ENCODE measurements around the gene PLAC1. TPM values are rescaled to one million over a fixed set of nuclear protein-coding genes. Genes with fewer than 3 reads are reported as not detected.

The PLAC1 gene
- total and polyA plus RNA-seq, 2 of the 4 experiments (the other 2 are of a cell fraction): 0.36 to 0.74 TPM

DNA sequence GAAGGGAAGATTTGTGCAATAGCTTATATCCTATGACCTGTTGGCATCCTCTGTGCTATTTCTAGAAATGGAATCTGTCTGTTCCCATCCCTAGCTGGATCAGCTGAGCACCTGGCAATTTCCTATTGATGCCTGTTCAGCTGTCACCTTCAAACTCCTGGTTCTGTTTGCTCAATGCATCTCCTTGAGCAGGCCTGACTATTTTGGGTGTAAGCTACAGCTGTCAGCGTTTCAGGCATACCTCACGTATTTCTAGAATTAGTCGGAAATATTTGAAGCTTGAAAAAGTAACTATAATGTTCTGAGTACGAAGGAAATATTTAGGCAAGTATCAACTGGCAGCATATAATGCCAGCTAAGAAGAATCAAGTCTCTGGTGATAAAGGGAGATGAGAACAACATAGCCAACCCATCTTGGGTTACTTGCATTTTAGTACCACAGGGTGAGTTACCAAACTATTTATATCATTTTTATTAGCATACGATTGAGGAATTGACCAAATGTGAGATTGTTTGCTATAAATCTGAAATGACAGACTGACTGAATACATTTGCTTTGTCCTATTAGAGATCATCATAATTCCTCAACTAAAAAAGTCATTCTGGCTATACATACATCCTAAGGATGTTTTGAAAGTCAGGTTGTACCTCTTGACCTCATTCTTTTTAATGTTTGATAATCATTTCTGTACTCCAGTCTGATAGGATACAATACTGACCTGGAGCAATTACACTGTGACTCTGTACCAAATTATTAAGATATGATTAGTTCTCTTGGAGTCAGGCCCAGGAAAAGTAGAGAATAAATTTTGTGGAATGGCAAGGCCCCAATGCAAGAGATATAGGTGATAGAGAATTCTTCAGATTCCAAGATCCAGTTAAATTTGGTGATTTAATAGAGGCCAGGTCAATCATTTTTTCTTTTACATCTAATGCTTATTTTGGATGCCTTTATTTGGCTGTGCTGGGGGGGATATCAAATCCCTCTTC lies 36.4 kb upstream of the PLAC1 start (continued):
- TF ChIP-seq RCOR1 (IDR thresholded peaks at IDR 0.05; ENCODE audit: insufficient replicate concordance, low read length): no peak

DNA sequence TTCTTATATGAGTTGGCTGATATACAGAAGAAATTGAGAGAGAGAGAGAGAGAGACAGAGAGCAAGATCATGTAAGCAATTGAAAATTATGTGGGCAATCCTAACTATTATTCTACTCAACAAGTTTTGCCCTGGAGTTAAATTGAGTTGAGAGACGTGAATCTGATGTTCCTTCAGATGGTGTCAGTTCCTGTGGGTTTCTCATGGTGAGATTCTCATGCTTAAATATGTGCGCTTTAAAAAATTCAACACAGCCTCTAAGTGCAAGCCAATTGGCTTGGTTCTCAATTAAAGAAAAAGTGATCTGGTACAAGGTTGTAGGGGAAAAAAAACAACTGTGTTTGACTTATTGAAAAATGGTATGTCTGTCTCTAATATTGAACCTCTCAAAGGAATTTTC lies 35.4 kb upstream of the PLAC1 start:
- H2BK20ac ChIP-seq (ENCODE audit: low read depth, low read length): 0 out of 2 replicates have a peak overlapping the region, but pooled peaks have one; percentile 12
- no peak overlapping the region for H3K18ac ChIP-seq (ENCODE audit: low read depth, low read length)
- no TSS peak for BruUV-seq (replicated peaks)
- no peaks in the 10 kb centered on the region; the same call in 1 of the 2 replicates for H3K9me1 ChIP-seq (ENCODE audit: insufficient read depth, low read length)
- peaks cover 3% of the 10 kb centered on the region for H3K4me1 ChIP-seq (ENCODE audit: control insufficient read depth, insufficient read depth, low read length)
- H3K9me3 ChIP-seq (ENCODE audit: control insufficient read depth, insufficient read depth, low read length): no peaks in the 10 kb centered on the region
- H4K8ac ChIP-seq (ENCODE audit: low read depth in 2 of 2, low read length in 2 of 2): no peak overlapping the region
- H4K5ac ChIP-seq (ENCODE audit: low read depth, low read length): no peak overlapping the region
- TF ChIP-seq MAZ (IDR thresholded peaks at IDR 0.05; ENCODE audit: borderline replicate concordance, low read depth, low read length) (no peak), POLR2A (IDR thresholded peaks at IDR 0.05; ENCODE audit: low read depth, low read length) (no peak), NFE2L2 (IDR thresholded peaks at IDR 0.05; ENCODE audit: low read depth, low read length) (no peak)
- TF ChIP-seq, protein P1, sequence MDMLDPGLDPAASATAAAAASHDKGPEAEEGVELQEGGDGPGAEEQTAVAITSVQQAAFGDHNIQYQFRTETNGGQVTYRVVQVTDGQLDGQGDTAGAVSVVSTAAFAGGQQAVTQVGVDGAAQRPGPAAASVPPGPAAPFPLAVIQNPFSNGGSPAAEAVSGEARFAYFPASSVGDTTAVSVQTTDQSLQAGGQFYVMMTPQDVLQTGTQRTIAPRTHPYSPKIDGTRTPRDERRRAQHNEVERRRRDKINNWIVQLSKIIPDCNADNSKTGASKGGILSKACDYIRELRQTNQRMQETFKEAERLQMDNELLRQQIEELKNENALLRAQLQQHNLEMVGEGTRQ (IDR thresholded peaks at IDR 0.05; ENCODE audit: low read depth, low read length): no peak
- H2BK15ac ChIP-seq (ENCODE audit: low read depth, low read length): 0 out of 3 replicates have a peak overlapping the region, but pooled peaks have one; percentile 51
- H2AK9ac ChIP-seq (replicated peaks; ENCODE audit: low read depth, low read length, poor library complexity): no peak overlapping the region
- no peak overlapping the region for H2BK5ac ChIP-seq (ENCODE audit: low read depth, low read length, poor library complexity, severe bottlenecking)
- dilution Hi-C loops (cut with HindIII; ENCODE audit: low sequenced_read_pairs, unreplicated experiment): no loop called here
- no peak overlapping the region for H3K4me2 ChIP-seq (ENCODE audit: low read depth, low read length)
- H3K4me3 ChIP-seq (ENCODE audit: insufficient read depth, low read depth, low read length): no peak overlapping the region
- no peaks in the 10 kb centered on the region for H3K79me1 ChIP-seq (ENCODE audit: low read depth in 1 of 2, low read length in 2 of 2)
- H3K14ac ChIP-seq (replicated peaks; ENCODE audit: low read depth, low read length): no peak overlapping the region; the same call in 1 of the 2 replicates
- 0 out of 2 replicates have a peak overlapping the region, but pooled peaks have one; percentile 45 for H2AK5ac ChIP-seq (ENCODE audit: low read depth, low read length)
- no peak overlapping the region for H3K23ac ChIP-seq (ENCODE audit: low read depth, low read length)
- H3K56ac ChIP-seq (ENCODE audit: extremely low read depth, insufficient read depth, low read length): no peak overlapping the region
- ChIA-PET CTCF (no interaction called here), POLR2A (ENCODE audit: unreplicated experiment) (no interaction called here)
- H2AFZ ChIP-seq (replicated peaks; ENCODE audit: low read length, poor library complexity): no peak overlapping the region
- no peaks in the 10 kb centered on the region for H3K36me3 ChIP-seq (ENCODE audit: control insufficient read depth, insufficient read depth, low read length)
- ATAC-seq (ENCODE audit: low read depth) (no peak), DNase-seq (no peak)
- no peak overlapping the region for H3K9ac ChIP-seq (ENCODE audit: low read depth, low read length)
- no peak overlapping the region for H3K27ac ChIP-seq (ENCODE audit: insufficient read depth, low read length)
- no peak overlapping the region for H2BK120ac ChIP-seq (ENCODE audit: low read depth, low read length)
- H3K4ac ChIP-seq (ENCODE audit: low read depth, low read length): no peak overlapping the region; the same call in 1 of the 2 replicates
- WGBS, 2 experiments (ENCODE audit: extremely low coverage in 2 of 2, insufficient read length in 1 of 2): no CpG with 5 or more reads among the region's 2 CpGs
- no peaks in the 10 kb centered on the region for H4K20me1 ChIP-seq (ENCODE audit: insufficient read depth, low read length)
- no peaks in the 10 kb centered on the region for H3K27me3 ChIP-seq (ENCODE audit: control insufficient read depth, insufficient read depth, low read length)
- intact Hi-C loops (cut with micrococcal nuclease): no loop called here
- in situ Hi-C loops (cut with MboI; ENCODE audit: low sequenced_read_pairs): no loop called here
- no peak overlapping the region for H4K91ac ChIP-seq (ENCODE audit: insufficient read depth, low read depth, low read length)

Measured in IMR-90 (cell line).